Progenitor cell of endocrine pancreas (in vitro differentiated cells): Measurements from ENCODE around the gene GLYATL1B. TPM values are rescaled to one million over a fixed set of nuclear protein-coding genes. Genes with fewer than 3 reads are reported as not detected.
"Not testable (repeated sequence)": the region's sequence is repeated elsewhere in the genome, so short reads cannot be mapped to it uniquely, and the experiment has no call there.

Source experiments
- DNase-seq: peaks from one replicate; pipeline ENCODE4 v3.0.0; 2021; ENCODE audit warnings: low spot score; ENCODE audit not compliant: unreplicated experiment
- H3K27ac Mint-ChIP-seq: 2 replicates; pipeline ENCODE4 v1.8.0; 2021; ENCODE audit warnings: mild to moderate bottlenecking, moderate library complexity, mixed read lengths
- H3K27me3 Mint-ChIP-seq: 2 replicates; pipeline ENCODE4 v1.8.0; 2021; ENCODE audit warnings: mixed read lengths
- H3K36me3 Mint-ChIP-seq: 2 replicates; pipeline ENCODE4 v1.8.0; 2022; ENCODE audit warnings: mixed read lengths; ENCODE audit not compliant: insufficient read depth
- H3K4me1 Mint-ChIP-seq: 2 replicates; pipeline ENCODE4 v1.8.0; 2021; ENCODE audit warnings: low read depth, mixed read lengths
- H3K4me3 Mint-ChIP-seq: 2 replicates; pipeline ENCODE4 v1.8.0; 2021; ENCODE audit warnings: low read depth, mild to moderate bottlenecking, moderate library complexity, mixed read lengths
- H3K9me3 Mint-ChIP-seq: 2 replicates; pipeline ENCODE4 v1.8.0; 2021; ENCODE audit warnings: low read depth, mixed read lengths
- CTCF ChIP-seq: fragments of 200-600 bp; sonication (generic); IDR thresholded peaks from one replicate; pipeline ENCODE4 v1.5.0; 2021; ENCODE audit warnings: antibody characterized with exemption, mild to moderate bottlenecking; ENCODE audit not compliant: unreplicated experiment
- total RNA-seq: library from RNA; stranded (reverse); gene quantifications from 2 replicates; pipeline ENCODE4 v1.2.1, GENCODE V29; 2021

GLYATL1B gene
- total RNA-seq, 1 donor from 2014 or later = not detected

- Mint-ChIP-seq H3K9me3 (no peaks in the 10 kb centered on the region), H3K27me3 (peaks cover 3% of the 10 kb centered on the region), H3K36me3 (no peaks in the 10 kb centered on the region), H3K4me3 (no peak overlapping the region), H3K27ac (no peak overlapping the region), H3K4me1 (no peaks in the 10 kb centered on the region)
- DNase-seq = no peak
- no peak for TF ChIP-seq CTCF
Observed at GRCh38 chr11:59079086-59079485, 7.0 kb upstream of the GLYATL1B start.

GRCh38 chr11:59080421-59080820, 5.7 kb upstream of the GLYATL1B start:
- H3K4me1 Mint-ChIP-seq, H3K27ac Mint-ChIP-seq, H3K36me3 Mint-ChIP-seq, H3K9me3 Mint-ChIP-seq, H3K4me3 Mint-ChIP-seq, DNase-seq, H3K27me3 Mint-ChIP-seq: not testable (repeated sequence)

GRCh38 chr11:59081430-59082020, 4.6 kb upstream of the GLYATL1B start:
- H3K9me3 Mint-ChIP-seq, H3K4me3 Mint-ChIP-seq, H3K4me1 Mint-ChIP-seq, H3K27ac Mint-ChIP-seq, DNase-seq, H3K27me3 Mint-ChIP-seq, H3K36me3 Mint-ChIP-seq: not testable (repeated sequence)

GRCh38 chr11:59088162-59088561, 2.1 kb downstream of the GLYATL1B start:
- Mint-ChIP-seq H3K27ac (no peak overlapping the region), H3K27me3 (peaks cover 2% of the 10 kb centered on the region), H3K4me3 (no peak overlapping the region), H3K9me3 (no peaks in the 10 kb centered on the region), H3K4me1 (no peaks in the 10 kb centered on the region), H3K36me3 (no peaks in the 10 kb centered on the region)
- DNase-seq = no peak
- no peak for TF ChIP-seq CTCF

- not testable (repeated sequence) for H3K27me3 Mint-ChIP-seq, H3K36me3 Mint-ChIP-seq, H3K4me1 Mint-ChIP-seq, DNase-seq, H3K27ac Mint-ChIP-seq, H3K4me3 Mint-ChIP-seq, H3K9me3 Mint-ChIP-seq
Observed at GRCh38 chr11:59093576-59093975, 7.5 kb downstream of the GLYATL1B start.

- not testable (repeated sequence) for H3K4me1 Mint-ChIP-seq, H3K36me3 Mint-ChIP-seq, H3K4me3 Mint-ChIP-seq, H3K9me3 Mint-ChIP-seq, DNase-seq, H3K27ac Mint-ChIP-seq
- peaks cover 13% of the 10 kb centered on the region for H3K27me3 Mint-ChIP-seq
Observed at GRCh38 chr11:59095225-59095624, 9.1 kb downstream of the GLYATL1B start.

GRCh38 chr11:59095972-59096575, 10.0 kb downstream of the GLYATL1B start:
- not testable (repeated sequence) for H3K4me3 Mint-ChIP-seq, H3K9me3 Mint-ChIP-seq, H3K27ac Mint-ChIP-seq, H3K4me1 Mint-ChIP-seq, DNase-seq, H3K36me3 Mint-ChIP-seq
- peaks cover 21% of the 10 kb centered on the region for H3K27me3 Mint-ChIP-seq

- H3K27ac Mint-ChIP-seq = no peak overlapping the region
- peaks cover 5% of the 10 kb centered on the region for H3K4me1 Mint-ChIP-seq
- H3K36me3 Mint-ChIP-seq = no peaks in the 10 kb centered on the region
- peak; percentile 67 for TF ChIP-seq CTCF
- H3K4me3 Mint-ChIP-seq = no peak overlapping the region
- no peak for DNase-seq
- H3K9me3 Mint-ChIP-seq = no peaks in the 10 kb centered on the region
- H3K27me3 Mint-ChIP-seq = peaks cover 30% of the 10 kb centered on the region
Observed at GRCh38 chr11:59097113-59097708, 11.1 kb downstream of the GLYATL1B start.

GRCh38 chr11:59097938-59098337, 11.8 kb downstream of the GLYATL1B start:
- peaks cover 31% of the 10 kb centered on the region for H3K27me3 Mint-ChIP-seq
- DNase-seq, H3K27ac Mint-ChIP-seq, H3K4me3 Mint-ChIP-seq, H3K36me3 Mint-ChIP-seq, H3K9me3 Mint-ChIP-seq, H3K4me1 Mint-ChIP-seq: not testable (repeated sequence)
